ENCODE measurements around the gene L1CAM.

L1CAM gene

GRCh38 chrX:153875391-153876111 is 10.4 kb downstream of the L1CAM start:
- DNase-seq (ENCODE audit: low read depth), result no peak

GRCh38 chrX:153874366-153875125 is 11.4 kb downstream of the L1CAM start:
- no peak for DNase-seq (ENCODE audit: low read depth)

GRCh38 chrX:153874085-153874365 is 11.9 kb downstream of the L1CAM start:
- no peak for DNase-seq (ENCODE audit: low read depth)

GRCh38 chrX:153873282-153874084 is 12.5 kb downstream of the L1CAM start:
- no peak for DNase-seq (ENCODE audit: low read depth)

- DNase-seq (ENCODE audit: low read depth), result no peak
Observed at GRCh38 chrX:153871946-153872878, 13.8 kb downstream of the L1CAM start.

GRCh38 chrX:153871451-153871850 is 14.5 kb downstream of the L1CAM start:
- DNase-seq (ENCODE audit: low read depth), result no peak

GRCh38 chrX:153870791-153871360 is 15.1 kb downstream of the L1CAM start:
- DNase-seq (ENCODE audit: low read depth), result no peak

GRCh38 chrX:153870288-153870690 is 15.7 kb downstream of the L1CAM start:
- no peak for DNase-seq (ENCODE audit: low read depth)

GRCh38 chrX:153869473-153870287 is 16.3 kb downstream of the L1CAM start:
- DNase-seq (ENCODE audit: low read depth), result no peak

GRCh38 chrX:153868576-153869472 is 17.1 kb downstream of the L1CAM start:
- DNase-seq (ENCODE audit: low read depth), result no peak

- DNase-seq (ENCODE audit: low read depth), result no peak
Observed at GRCh38 chrX:153867671-153868070, 18.3 kb downstream of the L1CAM start.

- DNase-seq (ENCODE audit: low read depth), result no peak
Observed at GRCh38 chrX:153867139-153867538, 18.8 kb downstream of the L1CAM start.

- DNase-seq (ENCODE audit: low read depth), result no peak
Observed at GRCh38 chrX:153866302-153867019, 19.5 kb downstream of the L1CAM start.

- no peak for DNase-seq (ENCODE audit: low read depth)
Observed at GRCh38 chrX:153865685-153866084, 20.3 kb downstream of the L1CAM start.

GRCh38 chrX:153865321-153865580 is 20.7 kb downstream of the L1CAM start:
- DNase-seq (ENCODE audit: low read depth), result no peak

- no peak for DNase-seq (ENCODE audit: low read depth)
Observed at GRCh38 chrX:153864561-153865320, 21.2 kb downstream of the L1CAM start.

GRCh38 chrX:153864101-153864500 is 21.9 kb downstream of the L1CAM start:
- no peak for DNase-seq (ENCODE audit: low read depth)

- no peak for DNase-seq (ENCODE audit: low read depth)
Observed at GRCh38 chrX:153863251-153863991, 22.6 kb downstream of the L1CAM start.

Data from HS-27A (cell line).